ACHN (cell line): ENCODE results near the gene FNDC11.

Experiments
- DNase-seq: peaks from one replicate; pipeline ENCODE4 v3.0.0-alpha.2; 2015
- in situ Hi-C: cut with HindIII; loops from 2 replicates; pipeline ENCODE4 v1.10.0; 2017; ENCODE audit warnings: low sequenced_read_pairs, low pct_ligation_motif_present, low pct_unique_long_range_greater_than_20kb

Gene FNDC11

GRCh38 chr20:63537525-63538203 lies 16.3 kb upstream of the FNDC11 start:
- peak; percentile 96 for DNase-seq
- in situ Hi-C loops = no loop called here

GRCh38 chr20:63538204-63539091 lies 15.5 kb upstream of the FNDC11 start:
- in situ Hi-C loops = no loop called here
- peak; percentile 63 for DNase-seq

GRCh38 chr20:63539092-63539430 lies 14.9 kb upstream of the FNDC11 start:
- DNase-seq = no peak
- in situ Hi-C loops = no loop called here

GRCh38 chr20:63539441-63540370 lies 14.3 kb upstream of the FNDC11 start:
- in situ Hi-C loops = no loop called here
- no peak for DNase-seq

GRCh38 chr20:63540417-63541186 lies 13.4 kb upstream of the FNDC11 start:
- no peak for DNase-seq
- in situ Hi-C loops = no loop called here

GRCh38 chr20:63541371-63541770 lies 12.6 kb upstream of the FNDC11 start:
- no peak for DNase-seq
- in situ Hi-C loops = no loop called here

- in situ Hi-C loops = no loop called here
Measured at GRCh38 chr20:63542031-63542559, 11.9 kb upstream of the FNDC11 start.

GRCh38 chr20:63542696-63543095 lies 11.3 kb upstream of the FNDC11 start:
- in situ Hi-C loops = no loop called here
- no peak for DNase-seq

More at GRCh38 chr20:63542031-63542559, 11.9 kb upstream of the FNDC11 start:
- no peak for DNase-seq

- in situ Hi-C loops = no loop called here
- no peak for DNase-seq
Measured at GRCh38 chr20:63543131-63543530, 10.8 kb upstream of the FNDC11 start.

- DNase-seq = no peak
- in situ Hi-C loops = no loop called here
Measured at GRCh38 chr20:63543733-63544132, 10.2 kb upstream of the FNDC11 start.

- no peak for DNase-seq
- in situ Hi-C loops = no loop called here
Measured at GRCh38 chr20:63544241-63544957, 9.6 kb upstream of the FNDC11 start.

- in situ Hi-C loops = no loop called here
- peak; percentile 14 for DNase-seq
Measured at GRCh38 chr20:63544958-63545516, 8.9 kb upstream of the FNDC11 start.

- DNase-seq = no peak
- in situ Hi-C loops = no loop called here
Measured at GRCh38 chr20:63545814-63546213, 8.1 kb upstream of the FNDC11 start.

GRCh38 chr20:63546256-63546955 lies 7.6 kb upstream of the FNDC11 start:
- no peak for DNase-seq
- in situ Hi-C loops = no loop called here

GRCh38 chr20:63546956-63547724 lies 6.8 kb upstream of the FNDC11 start:
- no peak for DNase-seq
- in situ Hi-C loops = no loop called here
